GM23338 (cell line): Measurements from ENCODE around the gene BANF1. TPM values are rescaled to one million over a fixed set of nuclear protein-coding genes. Genes with fewer than 3 reads are reported as not detected.

Experiments used
- ATAC-seq: fragments of 200-7000 bp; cut with Tn5 transposase; 3 replicates; pipeline ENCODE4 v1.9.1; 2020
- DNase-seq: peaks from one replicate; pipeline ENCODE4 v3.0.0-alpha.2; 2015; ENCODE audit warnings: low spot score
- H2AFZ ChIP-seq: fragments of 200-600 bp; sonication (generic); 2 replicates; pipeline ENCODE4 v1.8.0; 2016; ENCODE audit warnings: antibody characterized with exemption, mild to moderate bottlenecking, moderate library complexity
- H3F3A ChIP-seq: fragments of 200-600 bp; sonication (generic); replicated peaks from 2 replicates; pipeline ENCODE4 v1.8.0; 2017; ENCODE audit warnings: antibody characterized with exemption, mixed run types, low read depth
- H3K27ac ChIP-seq: fragments of 200-600 bp; sonication (generic); 2 replicates; pipeline ENCODE4 v1.6.1; 2016; ENCODE audit warnings: low read depth
- H3K27me3 ChIP-seq: fragments of 200-600 bp; sonication (generic); 2 replicates; pipeline ENCODE4 v1.8.0; 2016; ENCODE audit warnings: mild to moderate bottlenecking, mixed run types, moderate library complexity; ENCODE audit not compliant: insufficient read depth
- H3K36me3 ChIP-seq: fragments of 200-600 bp; sonication (generic); 2 replicates; pipeline ENCODE4 v1.8.0; 2016; ENCODE audit warnings: mild to moderate bottlenecking; ENCODE audit not compliant: insufficient read depth
- H3K4me1 ChIP-seq: fragments of 200-600 bp; sonication (generic); 2 replicates; pipeline ENCODE4 v1.8.0; 2016; ENCODE audit warnings: mild to moderate bottlenecking, moderate library complexity; ENCODE audit not compliant: insufficient read depth
- H3K4me2 ChIP-seq: fragments of 200-600 bp; sonication (generic); 2 replicates; pipeline ENCODE4 v1.7.1; 2017; ENCODE audit warnings: mixed run types
- H3K4me3 ChIP-seq: fragments of 200-600 bp; sonication (generic); 2 replicates; pipeline ENCODE4 v1.6.1; 2016; ENCODE audit warnings: mixed run types
- H3K79me2 ChIP-seq: fragments of 200-600 bp; sonication (generic); replicated peaks from 2 replicates; pipeline ENCODE4 v1.8.0; 2017; ENCODE audit warnings: mild to moderate bottlenecking; ENCODE audit not compliant: insufficient read depth
- H3K9me2 ChIP-seq: fragments of 200-600 bp; sonication (generic); 2 replicates; pipeline ENCODE4 v1.8.0; 2017; ENCODE audit not compliant: insufficient read depth
- H4K20me1 ChIP-seq: fragments of 200-600 bp; sonication (generic); replicated peaks from 2 replicates; pipeline ENCODE4 v1.8.0; 2017; ENCODE audit warnings: mild to moderate bottlenecking; ENCODE audit not compliant: insufficient read depth
- H3K27ac Mint-ChIP-seq: 2 replicates; pipeline ENCODE4 v1.8.0; 2020; ENCODE audit warnings: inconsistent platforms, mild to moderate bottlenecking, moderate library complexity, mixed read lengths
- H3K27me3 Mint-ChIP-seq: 3 replicates; pipeline ENCODE4 v1.8.0; 2022; ENCODE audit warnings: low read depth, mild to moderate bottlenecking, moderate library complexity, mixed read lengths, inconsistent platforms; ENCODE audit not compliant: insufficient read depth, poor library complexity
- H3K36me3 Mint-ChIP-seq: 3 replicates; pipeline ENCODE4 v1.8.0; 2021; ENCODE audit warnings: low read depth, mild to moderate bottlenecking, inconsistent platforms, moderate library complexity, mixed read lengths
- H3K4me1 Mint-ChIP-seq: 3 replicates; pipeline ENCODE4 v1.8.0; 2020; ENCODE audit warnings: mild to moderate bottlenecking, inconsistent platforms, mixed read lengths
- H3K4me3 Mint-ChIP-seq: 3 replicates; pipeline ENCODE4 v1.8.0; 2021; ENCODE audit warnings: moderate library complexity, mild to moderate bottlenecking, inconsistent platforms, mixed read lengths
- H3K9me3 Mint-ChIP-seq: 3 replicates; pipeline ENCODE4 v1.8.0; 2020; ENCODE audit warnings: moderate library complexity, mild to moderate bottlenecking, inconsistent platforms, mixed read lengths
- POLR2AphosphoS5 ChIP-seq: IDR thresholded peaks from 2 replicates; pipeline ENCODE4 v1.6.1; 2016; ENCODE audit warnings: antibody characterized with exemption, low read depth
- STAT1 ChIP-seq: IDR thresholded peaks from one replicate; pipeline ENCODE4 v1.6.1; 2016; ENCODE audit warnings: antibody characterized with exemption; ENCODE audit not compliant: unreplicated experiment
- ZNF114 ChIP-seq: fragments of 250-450 bp; sonication (Bioruptor Pico); IDR thresholded peaks from 2 replicates; pipeline ENCODE4 v1.5.0; 2020; ENCODE audit warnings: mild to moderate bottlenecking, moderate library complexity
- polyA plus RNA-seq: library from polyadenylated mRNA; unstranded; fragments of >200 nt; fragmentation: Nextera tagmentation; extraction: Ambion mirVana; gene quantifications from 2 replicates; pipeline ENCODE4 v1.2.1, GENCODE V29; 2016
- total RNA-seq: library from RNA; depleted of rRNA; stranded (reverse); fragments of >200 nt; shearing (Covaris generic); gene quantifications from 2 replicates; pipeline ENCODE4 v1.2.3, GENCODE V29; 2014
- TF ChIP-seq, protein P1 (sequence below): IDR thresholded peaks from one replicate; pipeline ENCODE4 v1.6.1; 2018; ENCODE audit warnings: antibody characterized with exemption; ENCODE audit not compliant: unreplicated experiment
- TF ChIP-seq, protein P2 (sequence below), 2 experiments: fragments of 200-600 bp in 1 of 2; sonication (generic) in 1 of 2; conservative IDR thresholded peaks; 2 replicates each; pipeline versions ENCODE4 v1.5.1 to v1.6.1; 2016 to 2017; ENCODE audit warnings: antibody characterized with exemption in 2 of 2, low read depth in 2 of 2, mild to moderate bottlenecking in 2 of 2, moderate library complexity in 1 of 2
- TF ChIP-seq, protein P3 (sequence below): IDR thresholded peaks from 2 replicates; pipeline ENCODE4 v1.6.1; 2016; ENCODE audit warnings: antibody characterized with exemption

The BANF1 gene
- total and polyA plus RNA-seq, 2 experiments from 2014 or later: 58.2 to 765 TPM

DNA sequence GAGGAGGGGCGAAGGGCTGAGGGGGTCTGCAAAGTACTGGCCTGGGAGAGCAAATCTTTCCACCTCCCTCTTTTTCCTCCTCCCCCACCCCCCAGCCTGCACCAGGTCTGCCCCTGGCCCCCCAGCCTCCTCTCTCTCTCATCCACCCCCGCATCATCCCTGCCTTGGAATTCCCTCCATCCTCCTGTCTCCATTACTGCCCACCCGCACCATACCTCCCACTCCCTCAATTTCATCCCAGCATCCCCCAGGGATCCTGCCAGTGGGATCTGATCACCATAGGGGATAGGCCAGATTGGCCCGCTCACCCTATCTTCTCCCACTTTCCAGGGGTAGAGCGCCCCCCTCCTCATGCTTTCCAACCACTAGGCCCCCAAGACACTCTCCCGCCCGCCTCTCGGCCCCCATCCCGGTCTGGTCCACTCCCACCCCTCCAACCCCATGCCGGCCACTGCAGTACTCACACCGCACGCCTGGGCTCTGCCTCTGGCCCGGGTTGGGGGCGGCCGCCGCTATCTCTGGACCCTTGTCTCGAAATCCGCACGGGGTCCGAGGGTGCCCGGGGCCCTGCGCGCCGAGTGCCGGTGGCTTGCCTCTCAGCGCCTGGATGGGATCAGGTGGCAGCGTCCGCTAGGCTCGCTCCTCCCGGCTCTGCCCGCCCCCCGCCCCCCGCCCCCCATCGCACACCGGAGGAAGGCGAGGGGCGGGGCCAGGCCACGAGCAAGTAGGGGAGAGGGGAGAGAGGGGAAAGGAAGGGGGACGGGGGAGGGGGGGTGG, 46.4 kb downstream of the BANF1 start, which contains the start of gene GAL3ST3:
GAL3ST3 (minus strand) TSS at position 615 of the 777 bp plus-strand sequence. CDS start 3,746 bp downstream, outside the sequence.
- Histone ChIP-seq H3K4me3 (peak within 1 kb of the TSS; percentile 81), H3K4me2 (peak within 1 kb of the TSS; percentile 84), H4K20me1 (peaks cover 8% of the 10 kb centered on the region), H3K4me1 (peaks cover 24% of the 10 kb centered on the region), H3K27me3 (no peaks in the 10 kb centered on the region), H2AFZ (peak within 1 kb of the TSS; percentile 86; the same call in 1 of the 2 replicates), H3K79me2 (peaks cover 19% of the 10 kb centered on the region), H3K9me2 (no peaks in the 10 kb centered on the region), H3K27ac (no peak within 1 kb of the TSS), H3K36me3 (no peaks in the 10 kb centered on the region), H3F3A (peaks cover 21% of the 10 kb centered on the region; the same call in 1 of the 2 replicates)
- DNase-seq (peak; percentile 88), ATAC-seq (peak; percentile 36)
- Mint-ChIP-seq H3K9me3 (no peaks in the 10 kb centered on the region; the same call in 2 of the 3 replicates), H3K27me3 (peaks cover 14% of the 10 kb centered on the region), H3K36me3 (peaks cover 26% of the 10 kb centered on the region), H3K27ac (no peak within 1 kb of the TSS), H3K4me1 (peaks cover 50% of the 10 kb centered on the region), H3K4me3 (peak within 1 kb of the TSS; percentile 87)
- peak; percentile 81 for TF ChIP-seq POLR2AphosphoS5
- TF ChIP-seq ZNF114 (CRISPR knock-in tag): no peak
- TF ChIP-seq, protein P1, sequence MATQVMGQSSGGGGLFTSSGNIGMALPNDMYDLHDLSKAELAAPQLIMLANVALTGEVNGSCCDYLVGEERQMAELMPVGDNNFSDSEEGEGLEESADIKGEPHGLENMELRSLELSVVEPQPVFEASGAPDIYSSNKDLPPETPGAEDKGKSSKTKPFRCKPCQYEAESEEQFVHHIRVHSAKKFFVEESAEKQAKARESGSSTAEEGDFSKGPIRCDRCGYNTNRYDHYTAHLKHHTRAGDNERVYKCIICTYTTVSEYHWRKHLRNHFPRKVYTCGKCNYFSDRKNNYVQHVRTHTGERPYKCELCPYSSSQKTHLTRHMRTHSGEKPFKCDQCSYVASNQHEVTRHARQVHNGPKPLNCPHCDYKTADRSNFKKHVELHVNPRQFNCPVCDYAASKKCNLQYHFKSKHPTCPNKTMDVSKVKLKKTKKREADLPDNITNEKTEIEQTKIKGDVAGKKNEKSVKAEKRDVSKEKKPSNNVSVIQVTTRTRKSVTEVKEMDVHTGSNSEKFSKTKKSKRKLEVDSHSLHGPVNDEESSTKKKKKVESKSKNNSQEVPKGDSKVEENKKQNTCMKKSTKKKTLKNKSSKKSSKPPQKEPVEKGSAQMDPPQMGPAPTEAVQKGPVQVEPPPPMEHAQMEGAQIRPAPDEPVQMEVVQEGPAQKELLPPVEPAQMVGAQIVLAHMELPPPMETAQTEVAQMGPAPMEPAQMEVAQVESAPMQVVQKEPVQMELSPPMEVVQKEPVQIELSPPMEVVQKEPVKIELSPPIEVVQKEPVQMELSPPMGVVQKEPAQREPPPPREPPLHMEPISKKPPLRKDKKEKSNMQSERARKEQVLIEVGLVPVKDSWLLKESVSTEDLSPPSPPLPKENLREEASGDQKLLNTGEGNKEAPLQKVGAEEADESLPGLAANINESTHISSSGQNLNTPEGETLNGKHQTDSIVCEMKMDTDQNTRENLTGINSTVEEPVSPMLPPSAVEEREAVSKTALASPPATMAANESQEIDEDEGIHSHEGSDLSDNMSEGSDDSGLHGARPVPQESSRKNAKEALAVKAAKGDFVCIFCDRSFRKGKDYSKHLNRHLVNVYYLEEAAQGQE: no peak
- TF ChIP-seq, protein P2, sequence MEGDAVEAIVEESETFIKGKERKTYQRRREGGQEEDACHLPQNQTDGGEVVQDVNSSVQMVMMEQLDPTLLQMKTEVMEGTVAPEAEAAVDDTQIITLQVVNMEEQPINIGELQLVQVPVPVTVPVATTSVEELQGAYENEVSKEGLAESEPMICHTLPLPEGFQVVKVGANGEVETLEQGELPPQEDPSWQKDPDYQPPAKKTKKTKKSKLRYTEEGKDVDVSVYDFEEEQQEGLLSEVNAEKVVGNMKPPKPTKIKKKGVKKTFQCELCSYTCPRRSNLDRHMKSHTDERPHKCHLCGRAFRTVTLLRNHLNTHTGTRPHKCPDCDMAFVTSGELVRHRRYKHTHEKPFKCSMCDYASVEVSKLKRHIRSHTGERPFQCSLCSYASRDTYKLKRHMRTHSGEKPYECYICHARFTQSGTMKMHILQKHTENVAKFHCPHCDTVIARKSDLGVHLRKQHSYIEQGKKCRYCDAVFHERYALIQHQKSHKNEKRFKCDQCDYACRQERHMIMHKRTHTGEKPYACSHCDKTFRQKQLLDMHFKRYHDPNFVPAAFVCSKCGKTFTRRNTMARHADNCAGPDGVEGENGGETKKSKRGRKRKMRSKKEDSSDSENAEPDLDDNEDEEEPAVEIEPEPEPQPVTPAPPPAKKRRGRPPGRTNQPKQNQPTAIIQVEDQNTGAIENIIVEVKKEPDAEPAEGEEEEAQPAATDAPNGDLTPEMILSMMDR (conservative IDR thresholded peaks at IDR 0.05; ENCODE audit: low read depth in 2 of 2): peak in 1 of 2 experiments; percentile 29; a peak in 2 of 4 replicates
- TF ChIP-seq, protein P3, sequence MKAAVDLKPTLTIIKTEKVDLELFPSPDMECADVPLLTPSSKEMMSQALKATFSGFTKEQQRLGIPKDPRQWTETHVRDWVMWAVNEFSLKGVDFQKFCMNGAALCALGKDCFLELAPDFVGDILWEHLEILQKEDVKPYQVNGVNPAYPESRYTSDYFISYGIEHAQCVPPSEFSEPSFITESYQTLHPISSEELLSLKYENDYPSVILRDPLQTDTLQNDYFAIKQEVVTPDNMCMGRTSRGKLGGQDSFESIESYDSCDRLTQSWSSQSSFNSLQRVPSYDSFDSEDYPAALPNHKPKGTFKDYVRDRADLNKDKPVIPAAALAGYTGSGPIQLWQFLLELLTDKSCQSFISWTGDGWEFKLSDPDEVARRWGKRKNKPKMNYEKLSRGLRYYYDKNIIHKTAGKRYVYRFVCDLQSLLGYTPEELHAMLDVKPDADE: no peak
- no peak for TF ChIP-seq STAT1
